SK-N-SH (cell line): Measurements from ENCODE around the gene GPC5. TPM values are rescaled to one million over a fixed set of nuclear protein-coding genes. Genes with fewer than 3 reads are reported as not detected.

Experiments
- CTCF ChIA-PET: fragments of 300-600, 350-600 bp; formaldehyde crosslinking; extraction: SDS; loops from one replicate; lab custom pipeline; 2021; lab: Yijun Ruan, JAX
- POLR2A ChIA-PET: fragments of 350-600 bp; sonication (Branson Sonifier 250); formaldehyde crosslinking; extraction: SDS; loops from one replicate; lab custom pipeline; 2020; ENCODE audit warnings: antibody characterized with exemption, inconsistent platforms; lab: Yijun Ruan, JAX
- DNase-seq: peaks from one replicate; pipeline ENCODE4 v3.0.0; 2012
- H2AFZ ChIP-seq: fragments of 200-600 bp; sonication (generic); 2 replicates; pipeline ENCODE4 v1.8.1; 2016; ENCODE audit warnings: antibody characterized with exemption, mild to moderate bottlenecking, low read depth
- H3F3A ChIP-seq: fragments of 200-600 bp; sonication (generic); replicated peaks from 2 replicates; pipeline ENCODE3; 2016; ENCODE audit warnings: antibody characterized with exemption, mild to moderate bottlenecking; ENCODE audit not compliant: insufficient read depth
- H3K27ac ChIP-seq, 2 experiments: fragments of 200-500 bp in 1 of 2; fragments of 200-600 bp in 1 of 2; sonication (Bioruptor generic) in 1 of 2; sonication (generic), shearing (Covaris generic) in 1 of 2; 2 replicates each; pipeline versions ENCODE4 v1.5.1 to v1.6.1; 2014 to 2016; ENCODE audit warnings: low read depth in 2 of 2, inconsistent platforms in 1 of 2, low read length in 1 of 2, mild to moderate bottlenecking in 1 of 2, mixed read lengths in 1 of 2
- H3K27me3 ChIP-seq: fragments of 200-600 bp; sonication (generic), shearing (Covaris generic); 2 replicates; pipeline ENCODE4 v1.6.1; 2016; ENCODE audit warnings: mixed run types; ENCODE audit not compliant: insufficient read depth
- H3K36me3 ChIP-seq, 2 experiments: fragments of 200-500 bp in 1 of 2; fragments of 200-600 bp in 1 of 2; sonication (Bioruptor generic) in 1 of 2; sonication (generic) in 1 of 2; replicated peaks in 1 of 2; 2 replicates each; pipeline versions ENCODE3 to v1.5.1; 2014 to 2016; ENCODE audit warnings: low read length in 1 of 2, mild to moderate bottlenecking in 1 of 2; ENCODE audit not compliant: insufficient read depth in 2 of 2, control insufficient read depth in 1 of 2
- H3K4me1 ChIP-seq, 2 experiments: fragments of 200-500 bp in 1 of 2; fragments of 200-600 bp in 1 of 2; sonication (Bioruptor generic) in 1 of 2; sonication (generic), shearing (Covaris generic) in 1 of 2; 2 replicates each; pipeline versions ENCODE4 v1.5.1 to v1.6.1; 2014 to 2016; ENCODE audit warnings: low read depth in 1 of 2, low read length in 1 of 2, mixed run types in 1 of 2; ENCODE audit not compliant: insufficient read depth in 2 of 2, control insufficient read depth in 1 of 2
- H3K4me2 ChIP-seq: fragments of 200-600 bp; sonication (generic), shearing (Covaris generic); 2 replicates; pipeline ENCODE4 v1.6.1; 2017; ENCODE audit warnings: mixed run types
- H3K4me3 ChIP-seq, 2 experiments: fragments of 200-500 bp in 1 of 2; fragments of 200-600 bp in 1 of 2; sonication (Bioruptor generic) in 1 of 2; sonication (generic), shearing (Covaris generic) in 1 of 2; 2 replicates each; pipeline versions ENCODE4 v1.5.1 to v1.8.1; 2014 to 2016; ENCODE audit warnings: low read depth in 2 of 2, inconsistent platforms in 1 of 2, low read length in 1 of 2, mild to moderate bottlenecking in 1 of 2, mixed read lengths in 1 of 2, moderate library complexity in 1 of 2
- H3K79me2 ChIP-seq: fragments of 200-600 bp; sonication (generic); 2 replicates; pipeline ENCODE4 v1.8.1; 2017; ENCODE audit warnings: mild to moderate bottlenecking; ENCODE audit not compliant: insufficient read depth
- H3K9ac ChIP-seq: fragments of 200-600 bp; sonication (generic); 2 replicates; pipeline ENCODE4 v1.6.1; 2017; ENCODE audit warnings: mixed run types
- H3K9me2 ChIP-seq: fragments of 200-600 bp; sonication (generic); 2 replicates; pipeline ENCODE4 v1.6.1; 2017; ENCODE audit warnings: mixed run types
- H3K9me3 ChIP-seq: fragments of 200-600 bp; sonication (generic); 2 replicates; pipeline ENCODE4 v1.6.1; 2017; ENCODE audit warnings: mixed run types, mild to moderate bottlenecking, moderate library complexity
- H4K20me1 ChIP-seq: fragments of 200-600 bp; sonication (generic); 2 replicates; pipeline ENCODE4 v1.6.1; 2017; ENCODE audit warnings: mild to moderate bottlenecking, mixed run types; ENCODE audit not compliant: insufficient read depth
- CHD2 ChIP-seq: fragments of 150-350 bp; IDR thresholded peaks from 2 replicates; pipeline ENCODE4 v1.6.1; 2018; ENCODE audit warnings: low read length; ENCODE audit not compliant: partially characterized antibody
- CTCF ChIP-seq: fragments of 200-600 bp; sonication (generic); IDR thresholded peaks from 2 replicates; pipeline ENCODE4 v1.6.1; 2017; ENCODE audit warnings: antibody characterized with exemption, mild to moderate bottlenecking, moderate library complexity
- ELF1 ChIP-seq: IDR thresholded peaks from 2 replicates; pipeline ENCODE4 v1.4.0; 2012
- FOSL2 ChIP-seq: IDR thresholded peaks from 2 replicates; pipeline ENCODE4 v1.4.0; 2012; ENCODE audit warnings: low read depth, mild to moderate bottlenecking, moderate library complexity, borderline replicate concordance
- FOXJ3 ChIP-seq: sonication (generic); formaldehyde crosslinking; IDR thresholded peaks from 2 replicates; pipeline ENCODE4 v1.5.1; 2020; ENCODE audit warnings: mild to moderate bottlenecking, missing genetic modification reagents
- FOXM1 ChIP-seq: IDR thresholded peaks from 2 replicates; pipeline ENCODE4 v1.4.0; 2012; ENCODE audit warnings: low read depth, mild to moderate bottlenecking
- GABPA ChIP-seq: IDR thresholded peaks from 2 replicates; pipeline ENCODE4 v1.4.0; 2012; ENCODE audit warnings: low read depth, mild to moderate bottlenecking
- GATA2 ChIP-seq: sonication (generic); formaldehyde crosslinking; IDR thresholded peaks from 2 replicates; pipeline ENCODE4 v1.5.0; 2020; ENCODE audit warnings: mild to moderate bottlenecking, missing genetic modification reagents
- IRF3 ChIP-seq: fragments of 150-350 bp; IDR thresholded peaks from 2 replicates; pipeline ENCODE4 v1.6.1; 2016; ENCODE audit warnings: mild to moderate bottlenecking, low read depth, low read length
- MEF2A ChIP-seq: IDR thresholded peaks from 2 replicates; pipeline ENCODE4 v1.4.0; 2012; ENCODE audit warnings: low read depth, borderline replicate concordance
- NFIC ChIP-seq: IDR thresholded peaks from 2 replicates; pipeline ENCODE4 v1.4.0; 2012; ENCODE audit warnings: borderline replicate concordance
- NRF1 ChIP-seq: IDR thresholded peaks from 2 replicates; pipeline ENCODE4 v1.6.1; 2012; ENCODE audit warnings: low read depth, mild to moderate bottlenecking, low read length
- RAD21 ChIP-seq: IDR thresholded peaks from 2 replicates; pipeline ENCODE4 v1.6.1; 2012; ENCODE audit warnings: mild to moderate bottlenecking, low read length
- RCOR1 ChIP-seq: fragments of 150-350 bp; IDR thresholded peaks from 2 replicates; pipeline ENCODE4 v1.6.1; 2017; ENCODE audit warnings: antibody characterized with exemption, low read length
- RFX5 ChIP-seq: IDR thresholded peaks from 2 replicates; pipeline ENCODE4 v1.6.1; 2012; ENCODE audit warnings: mild to moderate bottlenecking, improper control_type of control experiment, low read length
- SMC3 ChIP-seq: IDR thresholded peaks from 2 replicates; pipeline ENCODE4 v1.6.1; 2012; ENCODE audit warnings: low read depth, low read length, improper control_type of control experiment
- TAF1 ChIP-seq: IDR thresholded peaks from 2 replicates; pipeline ENCODE4 v1.6.1; 2012; ENCODE audit warnings: low read depth, mild to moderate bottlenecking, low read length, moderate library complexity, borderline replicate concordance
- TCF12 ChIP-seq: IDR thresholded peaks from 2 replicates; pipeline ENCODE4 v1.4.0; 2012
- TEAD4 ChIP-seq: IDR thresholded peaks from 2 replicates; pipeline ENCODE4 v1.4.0; 2012; ENCODE audit warnings: mild to moderate bottlenecking, borderline replicate concordance; ENCODE audit not compliant: insufficient read depth
- USF1 ChIP-seq: IDR thresholded peaks from 2 replicates; pipeline ENCODE4 v1.4.0; 2012; ENCODE audit warnings: low read depth, borderline replicate concordance
- USF2 ChIP-seq: fragments of 150-350 bp; IDR thresholded peaks from 2 replicates; pipeline ENCODE4 v1.6.1; 2017; ENCODE audit warnings: antibody characterized with exemption, low read length, low read depth, borderline replicate concordance
- ZBTB33 ChIP-seq: IDR thresholded peaks from 2 replicates; pipeline ENCODE4 v1.4.0; 2012; ENCODE audit warnings: low read depth, borderline replicate concordance
- WGBS: methylation state at CpG from one replicate; pipeline ENCODE4 v1.1.6; 2017; ENCODE audit warnings: low lambda C conversion rate; 5-methylcytosine and 5-hydroxymethylcytosine counted together
- polyA plus RNA-seq, 3 experiments: library from polyadenylated mRNA; depleted of rRNA; stranded (reverse); fragments of >200 nt; gene quantifications; 2 replicates each; pipeline ENCODE4 v1.2.3, GENCODE V29; 2012

Gene GPC5
- polyA plus RNA-seq, 1 of the 3 experiments (the other 2 are of a cell fraction) = 0.03 TPM

- ChIA-PET POLR2A (no interaction called here), CTCF (no interaction called here)
- Histone ChIP-seq H3K4me2 (no peak overlapping the region), H4K20me1 (no peaks in the 10 kb centered on the region), H3K4me1 (no peaks in the 10 kb centered on the region), H3K36me3 (no peaks in the 10 kb centered on the region), H3K27me3 (no peaks in the 10 kb centered on the region), H3K4me3 (no peak overlapping the region), H3K9ac (no peak overlapping the region), H2AFZ (no peak overlapping the region), H3K27ac (no peak overlapping the region), H3K9me3 (no peaks in the 10 kb centered on the region), H3K79me2 (no peaks in the 10 kb centered on the region), H3F3A (no peaks in the 10 kb centered on the region), H3K9me2 (no peaks in the 10 kb centered on the region)
- 40% methylated on average over 1 of the region's 1 CpG for WGBS
- no peak for TF ChIP-seq FOXJ3
- TF ChIP-seq TCF12 = no peak
- TF ChIP-seq USF1 = no peak
- no peak for TF ChIP-seq SMC3
- TF ChIP-seq NRF1 = no peak
- TF ChIP-seq RAD21 = no peak
- no peak for TF ChIP-seq NFIC
- no peak for TF ChIP-seq MEF2A
- TF ChIP-seq USF2 = no peak
- TF ChIP-seq RFX5 = no peak
- TF ChIP-seq ELF1 = no peak
- no peak for TF ChIP-seq TEAD4
- no peak for TF ChIP-seq CHD2
- TF ChIP-seq GATA2 (CRISPR knock-in tag) = no peak
- TF ChIP-seq FOXM1 = no peak
- TF ChIP-seq TAF1 = no peak
- no peak for TF ChIP-seq FOSL2
- no peak for TF ChIP-seq RCOR1
- no peak for TF ChIP-seq IRF3
- no peak for DNase-seq
Measured at GRCh38 chr13:92259046-92259445, 860.6 kb downstream of the GPC5 start.

GRCh38 chr13:92259523-92259922 lies 861.1 kb downstream of the GPC5 start:
- no peak for TF ChIP-seq CTCF
- TF ChIP-seq RCOR1 = no peak
- no peak for TF ChIP-seq MEF2A
- TF ChIP-seq RFX5 = no peak
- no peak for TF ChIP-seq GABPA
- no peak for TF ChIP-seq RAD21
- no peak for TF ChIP-seq NRF1
- TF ChIP-seq IRF3 = no peak
- TF ChIP-seq ELF1 = no peak
- no peak for TF ChIP-seq ZBTB33
- TF ChIP-seq SMC3 = no peak
- ChIA-PET CTCF (no interaction called here), POLR2A (no interaction called here)
- Histone ChIP-seq H3K4me3 (no peak overlapping the region), H3K4me2 (no peak overlapping the region), H3K9me2 (no peaks in the 10 kb centered on the region), H4K20me1 (no peaks in the 10 kb centered on the region), H2AFZ (no peak overlapping the region), H3K4me1 (no peaks in the 10 kb centered on the region), H3K27me3 (no peaks in the 10 kb centered on the region), H3K9me3 (no peaks in the 10 kb centered on the region), H3K79me2 (no peaks in the 10 kb centered on the region), H3K27ac (no peak overlapping the region), H3K9ac (no peak overlapping the region), H3K36me3 (no peaks in the 10 kb centered on the region), H3F3A (no peaks in the 10 kb centered on the region)
- DNase-seq = no peak
- WGBS = 26% methylated on average over 1 of the region's 1 CpG
